HepG2 (cell line): ENCODE results near the gene RBFOX1. TPM values are rescaled to one million over a fixed set of nuclear protein-coding genes. Genes with fewer than 3 reads are reported as not detected.

Experiments
- ATAC-seq: fragments of 200-7000 bp; cut with Tn5 transposase; 3 replicates; pipeline ENCODE4 v1.9.1; 2020; ENCODE audit warnings: mild to moderate bottlenecking, moderate library complexity
- BruUV-seq: library from RNA; stranded (reverse); fragments of 400-500 nt; replicated peaks from 2 replicates; lab custom pipeline; 2021; lab: Mats Ljungman, UMichigan
- CTCF ChIA-PET: fragments of 300-600 bp; formaldehyde crosslinking; extraction: SDS; loops from one replicate; lab custom pipeline; 2021; ENCODE audit warnings: low total read pairs, inconsistent platforms, low intra/inter-chr PET ratio; lab: Yijun Ruan, JAX
- POLR2A ChIA-PET: fragments of 350-600 bp; sonication (Branson Sonifier 250); formaldehyde crosslinking; loops from one replicate; lab custom pipeline; 2020; ENCODE audit warnings: antibody characterized with exemption, inconsistent platforms; lab: Yijun Ruan, JAX
- DNase-seq: peaks from one replicate; pipeline ENCODE4 v3.0.0-alpha.2; 2015; ENCODE audit warnings: low spot score
- FAIRE-seq: peaks from 3 replicates; lab custom pipeline; 2011; peaks lifted over from hg19 to GRCh38; lab: Jason Lieb, UNC
- H2AFZ ChIP-seq: one replicate; pipeline ENCODE4 v1.6.1; 2011; ENCODE audit warnings: low read length, inconsistent platforms
- H3K27ac ChIP-seq: fragments of 300-600 bp; 3 replicates; pipeline ENCODE4 v1.8.0; 2011; ENCODE audit warnings: mixed run types, mild to moderate bottlenecking, mixed read lengths, low read length, inconsistent platforms; ENCODE audit not compliant: insufficient read depth; ENCODE audit errors: extremely low read length
- H3K27me3 ChIP-seq, 2 experiments: fragments of 200-600 bp in 1 of 2; 2 replicates in 1 of 2; 3 replicates in 1 of 2; pipeline versions ENCODE4 v1.6.0 to v1.8.0; 2011; ENCODE audit warnings: low read length in 2 of 2, mild to moderate bottlenecking in 2 of 2, moderate library complexity in 2 of 2, inconsistent platforms in 1 of 2; ENCODE audit not compliant: insufficient read depth in 2 of 2, control insufficient read depth in 1 of 2
- H3K36me3 ChIP-seq, 2 experiments: fragments of 200-600 bp in 1 of 2; replicated peaks in 1 of 2; 2 replicates in 1 of 2; 3 replicates in 1 of 2; pipeline versions ENCODE4 v1.5.1 to v1.8.0; 2011; ENCODE audit warnings: low read length in 2 of 2, inconsistent platforms in 1 of 2; ENCODE audit not compliant: insufficient read depth in 2 of 2, control insufficient read depth in 1 of 2
- H3K4me1 ChIP-seq: 2 replicates; pipeline ENCODE4 v1.5.1; 2012; ENCODE audit warnings: low read length, inconsistent platforms; ENCODE audit not compliant: insufficient read depth
- H3K4me2 ChIP-seq: 2 replicates; pipeline ENCODE4 v1.6.0; 2011; ENCODE audit warnings: low read depth, low read length, inconsistent platforms
- H3K4me3 ChIP-seq, 3 experiments: fragments of 200-600 bp in 1 of 3; sonication (generic), shearing (Covaris generic) in 1 of 3; replicated peaks in 1 of 3; 2 replicates each; pipeline ENCODE4 v1.5.1; 2011 to 2016; ENCODE audit warnings: low read length in 3 of 3, inconsistent platforms in 2 of 3, low read depth in 2 of 3, mild to moderate bottlenecking in 2 of 3, control low read depth in 1 of 3, mixed read lengths in 1 of 3; ENCODE audit not compliant: insufficient read depth in 1 of 3
- H3K79me2 ChIP-seq: one replicate; pipeline ENCODE4 v1.6.1; 2011; ENCODE audit warnings: low read length, inconsistent platforms; ENCODE audit not compliant: insufficient read depth
- H3K9ac ChIP-seq: 2 replicates; pipeline ENCODE4 v1.6.0; 2011; ENCODE audit warnings: mild to moderate bottlenecking, low read depth, low read length, inconsistent platforms; ENCODE audit not compliant: insufficient read depth
- H3K9me3 ChIP-seq: 2 replicates; pipeline ENCODE4 v1.5.1; 2012; ENCODE audit warnings: mild to moderate bottlenecking, low read length
- H4K20me1 ChIP-seq: 2 replicates; pipeline ENCODE4 v1.6.0; 2011; ENCODE audit warnings: inconsistent platforms, mild to moderate bottlenecking, low read length, moderate library complexity; ENCODE audit not compliant: insufficient read depth
- ARID3A ChIP-seq: IDR thresholded peaks from 2 replicates; pipeline ENCODE4 v1.6.1; 2012; ENCODE audit warnings: low read depth, low read length, improper control_type of control experiment
- ATAD3A ChIP-seq: sonication (generic); formaldehyde crosslinking; IDR thresholded peaks from 2 replicates; pipeline ENCODE4 v1.4.0; 2020; ENCODE audit warnings: missing genetic modification reagents
- BCL6 ChIP-seq: IDR thresholded peaks from 2 replicates; pipeline ENCODE4 v1.6.1; 2016; ENCODE audit warnings: missing genetic modification reagents, missing compliant biosample characterization
- CC2D1A ChIP-seq: sonication (generic); formaldehyde crosslinking; IDR thresholded peaks from 2 replicates; pipeline ENCODE4 v1.8.1; 2023; ENCODE audit warnings: mild to moderate bottlenecking, missing genetic modification reagents
- CENPT ChIP-seq: sonication (generic); formaldehyde crosslinking; IDR thresholded peaks from 2 replicates; pipeline ENCODE4 v1.8.0; 2022; ENCODE audit warnings: low read depth, mild to moderate bottlenecking, moderate library complexity, missing genetic modification reagents
- ELK4 ChIP-seq: sonication (generic); formaldehyde crosslinking; IDR thresholded peaks from 2 replicates; pipeline ENCODE4 v1.9.0; 2021; ENCODE audit warnings: missing genetic modification reagents, borderline replicate concordance
- FOXA3 ChIP-seq: IDR thresholded peaks from 2 replicates; pipeline ENCODE4 v1.6.1; 2016; ENCODE audit warnings: missing genetic modification reagents, missing compliant biosample characterization
- HDAC1 ChIP-seq: sonication (generic); formaldehyde crosslinking; IDR thresholded peaks from 2 replicates; pipeline ENCODE4 v1.5.1; 2020; ENCODE audit warnings: mild to moderate bottlenecking, missing genetic modification reagents
- HHEX ChIP-seq: IDR thresholded peaks from 2 replicates; pipeline ENCODE4 v1.6.1; 2016; ENCODE audit warnings: control low read depth
- HOXA7 ChIP-seq: sonication (generic); formaldehyde crosslinking; IDR thresholded peaks from 2 replicates; pipeline ENCODE4 v1.8.1; 2022; ENCODE audit warnings: mild to moderate bottlenecking, missing genetic modification reagents, moderate library complexity
- MBNL3 ChIP-seq: fragments of 250-450 bp; sonication (Bioruptor Pico); conservative IDR thresholded peaks from 2 replicates; pipeline ENCODE4 v1.8.0; 2022; ENCODE audit warnings: mild to moderate bottlenecking, inconsistent platforms
- NR1H2 ChIP-seq: sonication (generic); formaldehyde crosslinking; IDR thresholded peaks from 2 replicates; pipeline ENCODE4 v1.8.1; 2022; ENCODE audit warnings: low read depth, missing genetic modification reagents, borderline replicate concordance
- SP4 ChIP-seq: sonication (generic); formaldehyde crosslinking; IDR thresholded peaks from 2 replicates; pipeline ENCODE4 v1.8.1; 2023; ENCODE audit warnings: mild to moderate bottlenecking, missing genetic modification reagents
- ZFP1 ChIP-seq: IDR thresholded peaks from 2 replicates; pipeline ENCODE4 v1.6.1; 2016
- ZFP36L1 ChIP-seq: sonication (generic); formaldehyde crosslinking; IDR thresholded peaks from 2 replicates; pipeline ENCODE4 v1.8.0; 2022; ENCODE audit warnings: mild to moderate bottlenecking, missing genetic modification reagents, moderate library complexity
- ZMAT3 ChIP-seq: sonication (generic); formaldehyde crosslinking; conservative IDR thresholded peaks from 2 replicates; pipeline ENCODE4 v1.7.0; 2021; ENCODE audit warnings: missing genetic modification reagents
- ZNF263 ChIP-seq: sonication (generic); formaldehyde crosslinking; IDR thresholded peaks from 2 replicates; pipeline ENCODE4 v1.4.0; 2020; ENCODE audit warnings: missing genetic modification reagents
- ZNF839 ChIP-seq: sonication (generic); formaldehyde crosslinking; IDR thresholded peaks from 2 replicates; pipeline ENCODE4 v1.4.0; 2020; ENCODE audit warnings: missing genetic modification reagents, mild to moderate bottlenecking, borderline replicate concordance
- WGBS: methylation state at CpG from one replicate; pipeline ENCODE4 v1.1.6; 2017; ENCODE audit warnings: low lambda C conversion rate; 5-methylcytosine and 5-hydroxymethylcytosine counted together
- in situ Hi-C: cut with HindIII; loops from 2 replicates; pipeline ENCODE4 v1.10.0; 2017; ENCODE audit warnings: low pct_unique_long_range_greater_than_20kb; ENCODE audit not compliant: extremely low pct_ligation_motif_present
- intact Hi-C: fragments of 100-400 bp; cut with micrococcal nuclease; formaldehyde crosslinking; loops from one replicate; pipeline ENCODE4 v1.10.0; 2022; ENCODE audit not compliant: unreplicated experiment
- polyA plus RNA-seq, 8 experiments: library from polyadenylated mRNA; depleted of rRNA in 3 of 8; stranded (reverse) in 7 of 8; unstranded in 1 of 8; fragments of >200 nt; fragmentation: Illumina TruSeq in 4 of 8; extraction: Trizol in 4 of 8; gene quantifications; 2 replicates each; pipeline versions ENCODE4 v1.2.1 to v1.2.3, GENCODE V29; 2011 to 2016; ENCODE audit warnings: low read depth in 4 of 8, missing spikeins in 1 of 8, mixed read lengths in 1 of 8; ENCODE audit not compliant: insufficient read depth in 1 of 8
- total RNA-seq, 5 experiments: library from RNA; depleted of rRNA; stranded (reverse); fragments of >200 nt; fragmentation: Illumina TruSeq; extraction: Trizol; gene quantifications; 2 replicates each; pipeline ENCODE4 v1.2.3, GENCODE V29; 2016; ENCODE audit warnings: low read depth in 1 of 5

RBFOX1 gene
- total and polyA plus RNA-seq, 2 of the 13 experiments (the other 11 are each of a cell fraction or from before 2014, with no cell fraction given), result not detected

- H2AFZ ChIP-seq, result no peak overlapping the region
- no peak overlapping the region for H3K4me2 ChIP-seq
- no peak overlapping the region for H3K9ac ChIP-seq
- H3K4me1 ChIP-seq, result no peaks in the 10 kb centered on the region
- DNase-seq, result no peak
- intact Hi-C loops, result no loop called here
- BruUV-seq, result no TSS peak
- ChIA-PET CTCF (no interaction called here), POLR2A (no interaction called here)
- TF ChIP-seq CENPT (CRISPR knock-in tag) (no peak), HOXA7 (CRISPR knock-in tag) (no peak), BCL6 (no peak), ZMAT3 (no peak), NR1H2 (CRISPR knock-in tag) (no peak), ARID3A (no peak), HHEX (CRISPR knock-in tag) (no peak), CC2D1A (CRISPR knock-in tag) (no peak), HDAC1 (CRISPR knock-in tag) (no peak), ZFP36L1 (CRISPR knock-in tag) (no peak), ZNF263 (no peak), ZNF839 (no peak), ZFP1 (no peak), ATAD3A (CRISPR knock-in tag) (no peak), MBNL3 (no peak), ELK4 (CRISPR knock-in tag) (no peak), FOXA3 (no peak), SP4 (no peak)
- 10% methylated on average over 3 of the region's 3 CpGs for WGBS
- no peaks in the 10 kb centered on the region for H3K79me2 ChIP-seq
- H4K20me1 ChIP-seq, result no peaks in the 10 kb centered on the region
- H3K4me3 ChIP-seq, result no peak overlapping the region
- in situ Hi-C loops, result no loop called here
- no peaks in the 10 kb centered on the region for H3K36me3 ChIP-seq
- no peaks in the 10 kb centered on the region for H3K27me3 ChIP-seq
- H3K27ac ChIP-seq, result no peak overlapping the region
- no peak for FAIRE-seq
- no peak for ATAC-seq
- peaks cover 8% of the 10 kb centered on the region for H3K9me3 ChIP-seq
These were observed 176.0 kb downstream of the RBFOX1 start for GRCh38 chr16:7508656-7509055.
